HT-29 (cell line): ENCODE data around the gene A2M. TPM values are rescaled to one million over a fixed set of nuclear protein-coding genes. Genes with fewer than 3 reads are reported as not detected.
"Not testable (repeated sequence)": the region's sequence is repeated elsewhere in the genome, so short reads cannot be mapped to it uniquely, and the experiment has no call there.

ENCODE experiments used
- DNase-seq: peaks from one replicate; pipeline ENCODE4 v3.0.0-alpha.2; 2015; ENCODE audit warnings: low spot score
- total RNA-seq: library from RNA; depleted of rRNA; stranded (reverse); fragments of >200 nt; shearing (Covaris generic); gene quantifications from 2 replicates; pipeline ENCODE4 v1.2.3, GENCODE V29; 2014; rRNA removed

Gene A2M
- total RNA-seq, result not detected in 2 replicates

GRCh38 chr12:9115731-9116559 lies at the start of gene A2M:
Gene A2M, minus strand, starts transcription at chr12:9115919. Its CDS starts 70 bp downstream, at chr12:9115849.
- DNase-seq, result no peak

- DNase-seq, result no peak
Measured at GRCh38 chr12:9163392-9163791, 47.7 kb upstream of the A2M start.

- no peak for DNase-seq
Measured at GRCh38 chr12:9156119-9156518, 40.4 kb upstream of the A2M start.

GRCh38 chr12:9149372-9149771 lies 33.7 kb upstream of the A2M start:
- peak; percentile 29 for DNase-seq

DNA sequence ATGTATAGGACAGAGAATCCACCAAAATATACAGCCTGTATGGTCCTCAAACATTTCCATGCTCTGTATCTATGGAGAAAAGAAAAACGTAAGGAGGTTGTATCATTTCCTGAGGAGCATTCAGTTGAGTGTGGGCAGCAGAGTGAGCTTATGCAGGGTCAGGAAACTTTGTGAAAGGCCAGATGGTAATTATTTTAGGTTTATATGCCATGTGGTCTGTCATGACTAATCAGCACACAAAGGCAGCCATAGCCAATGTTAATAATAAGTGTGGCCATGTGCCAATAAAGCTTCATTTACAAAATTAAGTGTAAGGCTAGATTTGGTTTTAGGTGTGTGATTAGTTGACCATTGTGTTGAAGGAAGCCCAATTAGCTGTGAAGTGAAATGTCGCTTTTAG lies 33.2 kb upstream of the A2M start:
- no peak for DNase-seq

DNA sequence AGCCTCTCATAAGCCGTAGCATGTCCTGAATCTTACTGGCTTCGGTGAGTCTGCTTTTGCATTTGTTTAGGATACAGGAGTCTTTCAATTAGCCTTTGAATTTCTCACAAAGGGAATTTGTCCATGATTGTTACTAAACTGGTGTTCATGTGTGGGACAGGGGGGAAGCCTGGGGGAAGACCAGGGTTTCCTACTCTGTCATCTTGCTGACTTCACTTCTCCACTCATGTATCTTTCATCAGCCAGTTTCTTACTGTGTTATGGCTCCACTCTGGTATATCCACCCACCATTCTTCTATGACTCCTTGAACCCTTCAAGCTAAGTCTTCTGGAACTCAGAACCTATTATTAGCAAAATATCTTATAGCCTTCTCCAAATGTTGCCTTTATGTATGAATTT lies 31.7 kb upstream of the A2M start:
- no peak for DNase-seq

DNA sequence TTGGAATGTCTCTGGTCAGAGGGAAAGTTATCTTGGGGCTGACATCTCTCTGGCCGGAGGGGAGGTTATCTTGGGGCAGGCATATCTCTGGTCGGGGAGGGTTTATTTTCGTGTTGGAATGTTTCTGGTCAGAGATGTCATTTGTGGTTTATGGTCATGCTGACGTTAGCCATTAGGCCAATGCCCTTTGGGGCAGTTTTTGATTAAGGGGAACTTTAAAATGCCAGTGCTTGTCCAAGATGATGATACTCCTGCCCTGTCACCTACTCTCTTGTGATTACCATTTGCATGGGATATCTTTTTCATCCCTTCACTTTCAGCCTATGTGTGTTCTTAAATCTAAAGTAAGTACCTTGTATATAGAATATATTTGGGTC lies 29.0 kb upstream of the A2M start:
- no peak for DNase-seq

- no peak for DNase-seq
Measured at GRCh38 chr12:9143929-9144729, 28.4 kb upstream of the A2M start.

DNA sequence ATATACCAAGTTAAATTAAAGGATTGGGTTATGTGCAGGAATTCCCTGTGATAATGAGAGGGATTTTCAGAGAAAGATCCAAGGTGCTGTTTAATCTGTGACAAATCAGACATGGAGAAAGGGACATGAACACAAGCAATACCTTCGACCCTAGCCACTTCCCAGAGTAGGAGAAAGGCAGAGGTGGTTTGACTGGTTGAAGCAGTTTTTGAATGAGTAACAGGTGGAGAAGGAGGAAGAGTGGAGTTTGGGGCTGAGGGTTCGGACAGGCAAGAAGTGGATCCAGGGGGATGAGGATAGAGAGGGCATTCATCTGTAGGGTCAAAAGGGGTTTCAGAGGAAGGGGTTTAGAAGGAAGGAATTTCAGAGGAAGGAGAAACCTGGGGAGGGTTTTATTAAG lies 27.4 kb upstream of the A2M start:
- peak; percentile 26 for DNase-seq

DNA sequence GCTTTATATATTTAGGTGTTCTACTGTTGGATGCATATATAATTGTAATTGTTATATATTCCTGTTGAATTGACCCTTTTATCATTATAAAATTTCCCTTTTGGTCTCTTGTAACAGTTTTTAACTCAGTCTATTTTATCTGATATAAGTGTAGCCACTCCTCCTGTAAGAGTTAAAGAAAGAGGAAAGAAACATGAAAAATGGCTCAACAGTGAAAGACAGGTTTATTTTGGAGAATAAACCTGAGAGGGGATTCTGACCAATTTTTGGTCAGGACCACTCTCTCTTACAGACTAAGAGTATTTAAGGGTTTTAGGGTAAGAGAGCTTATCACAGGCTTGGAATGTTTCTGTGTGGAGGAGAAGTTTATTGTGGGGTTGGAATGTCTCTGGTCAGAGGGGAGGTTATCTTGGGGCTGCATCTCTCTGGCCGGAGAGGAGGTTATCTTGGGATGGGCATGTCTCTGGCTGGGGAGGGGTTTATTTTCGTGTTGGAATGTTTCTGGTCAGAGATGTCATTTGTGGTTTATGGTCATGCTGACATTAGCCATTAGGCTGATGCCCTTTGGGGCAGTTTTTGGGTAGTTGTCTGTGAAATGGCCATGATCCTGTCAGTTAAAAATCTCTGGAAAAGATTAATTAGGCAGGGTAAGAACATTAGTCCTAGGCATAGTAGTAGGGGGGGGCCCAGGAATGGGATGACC lies 24.0 kb upstream of the A2M start:
- DNase-seq, result not testable (repeated sequence)

DNA sequence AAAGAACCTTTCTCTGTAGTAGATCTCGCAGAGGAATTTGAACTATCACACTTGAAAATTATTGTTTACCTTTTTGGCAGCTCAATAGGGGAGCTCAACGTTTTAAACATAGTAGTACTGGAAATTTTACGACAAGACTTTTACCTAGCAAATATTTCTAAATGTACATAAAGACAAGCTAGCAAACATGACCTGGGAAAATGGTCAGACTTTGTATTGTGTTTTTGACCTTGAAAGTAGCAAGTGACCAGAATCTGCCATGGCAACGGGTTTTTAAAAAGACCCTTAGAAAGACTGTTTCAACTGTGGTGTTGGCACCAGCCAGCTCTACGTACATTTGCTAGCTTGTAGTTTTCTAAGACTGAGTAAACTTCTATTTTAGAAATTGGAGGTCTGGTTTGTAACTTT lies 20.2 kb upstream of the A2M start:
- DNase-seq, result no peak

DNA sequence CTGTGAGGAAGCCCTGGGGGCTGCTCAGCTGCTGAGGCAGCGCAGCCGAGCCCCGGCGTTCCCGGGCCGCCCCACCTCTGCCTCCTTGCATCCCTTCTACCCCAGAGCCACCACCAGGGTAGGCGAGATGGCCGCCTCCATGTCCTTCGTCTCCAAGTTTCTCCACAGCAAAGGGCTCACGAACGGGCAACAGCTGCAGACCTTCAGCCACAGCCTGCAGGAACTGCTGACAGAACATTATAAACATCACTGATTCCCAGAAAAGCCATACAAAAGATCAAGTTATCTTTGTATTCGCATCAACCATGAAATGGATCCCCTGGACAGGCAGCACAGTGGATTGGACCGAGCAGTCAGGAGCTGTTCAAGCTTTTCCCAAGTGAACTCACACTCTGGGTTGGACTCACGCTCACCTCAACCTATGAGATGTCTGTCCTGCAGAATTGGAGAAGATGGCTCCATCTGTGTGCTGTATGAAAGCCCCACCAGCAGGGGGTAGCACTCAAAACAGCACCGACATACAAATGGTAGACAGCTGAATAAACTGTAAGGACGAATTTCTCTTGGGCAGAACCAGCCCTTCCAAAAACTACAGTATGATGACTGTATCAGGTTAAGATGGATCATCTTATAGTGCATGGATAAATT lies 19.4 kb upstream of the A2M start:
- DNase-seq, result peak; percentile 46

DNA sequence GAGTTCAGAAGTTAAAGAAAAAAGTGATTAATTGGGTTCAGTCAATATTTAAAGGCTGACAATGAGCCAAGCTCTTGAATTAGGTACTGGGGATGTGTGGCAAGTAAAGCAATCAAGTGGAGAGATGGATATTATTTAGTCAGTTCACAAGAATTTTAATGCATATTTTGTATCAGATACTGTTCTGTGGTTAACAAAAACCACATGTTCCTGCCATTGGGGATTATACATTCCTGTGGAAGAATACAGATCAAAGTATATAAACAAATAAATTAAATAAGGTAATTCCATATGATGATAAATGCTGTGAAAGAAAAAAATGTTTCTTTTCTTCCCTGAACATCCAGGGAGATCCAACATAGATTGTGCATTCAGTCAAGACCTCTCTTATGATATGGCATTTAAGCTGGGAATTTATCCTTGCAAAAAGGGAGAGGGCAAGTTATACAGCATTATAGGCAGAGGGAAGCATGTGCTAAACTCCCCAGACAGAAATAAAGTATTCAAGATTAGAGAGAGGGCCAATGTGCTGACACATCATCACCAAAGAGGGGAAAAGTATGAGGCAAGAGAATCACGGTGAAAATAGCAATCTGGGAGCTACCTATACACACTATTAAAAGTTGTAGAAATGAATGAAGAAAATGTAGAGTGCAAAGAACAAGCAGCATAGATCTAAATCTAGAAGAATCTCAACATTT lies 17.6 kb upstream of the A2M start:
- DNase-seq, result no peak

- no peak for DNase-seq
Measured at GRCh38 chr12:9132008-9132535, 16.4 kb upstream of the A2M start.

- DNase-seq, result no peak
Measured at GRCh38 chr12:9130244-9130643, 14.5 kb upstream of the A2M start.

- DNase-seq, result no peak
Measured at GRCh38 chr12:9127936-9128663, 12.4 kb upstream of the A2M start.

GRCh38 chr12:9127484-9127883 lies 11.8 kb upstream of the A2M start:
- no peak for DNase-seq

- DNase-seq, result no peak
Measured at GRCh38 chr12:9124383-9125031, 8.8 kb upstream of the A2M start.

GRCh38 chr12:9123781-9124382 lies 8.2 kb upstream of the A2M start:
- no peak for DNase-seq
